Natural killer cell (primary cell): ENCODE data around the gene RFX4. TPM values are rescaled to one million over a fixed set of nuclear protein-coding genes. Genes with fewer than 3 reads are reported as not detected.
A peak's percentile ranks its signal among the peaks of the same experiment; 100 is the strongest.

Experiments
- ATAC-seq, 3 donors: fragments of 150-1000 bp in 2 of 3; fragments of 200-7000 bp in 1 of 3; cut with Tn5 transposase; 1 replicate in 1 of 3; 2 replicates in 2 of 3; pipeline ENCODE4 v1.10.0; 2021; ENCODE audit warnings: mild to moderate bottlenecking in 2 of 3, moderate library complexity in 2 of 3
- DNase-seq, 2 donors: peaks; one replicate each; pipeline versions ENCODE4 v3.0.0 to v3.0.0-alpha.2; 2013 to 2021; ENCODE audit warnings: mixed read lengths in 1 of 2
- H3K27ac ChIP-seq: one replicate; pipeline ENCODE4 v1.5.1; 2013; ENCODE audit warnings: mild to moderate bottlenecking, low read length
- H3K27me3 ChIP-seq: one replicate; pipeline ENCODE4 v1.6.1; 2013; ENCODE audit warnings: low read length; ENCODE audit not compliant: control insufficient read depth, insufficient read depth
- H3K36me3 ChIP-seq: one replicate; pipeline ENCODE4 v1.6.1; 2013; ENCODE audit warnings: low read length; ENCODE audit not compliant: control insufficient read depth, insufficient read depth
- H3K4me1 ChIP-seq: one replicate; pipeline ENCODE4 v1.6.1; 2013; ENCODE audit warnings: low read length; ENCODE audit not compliant: control insufficient read depth, insufficient read depth
- H3K4me3 ChIP-seq: one replicate; pipeline ENCODE4 v1.5.1; 2013; ENCODE audit warnings: low read length
- H3K9me3 ChIP-seq: one replicate; pipeline ENCODE4 v1.6.1; 2013; ENCODE audit warnings: low read length; ENCODE audit not compliant: control insufficient read depth, insufficient read depth
- H3K27ac Mint-ChIP-seq, 2 donors: one replicate each; pipeline ENCODE4 v1.8.0; 2022; ENCODE audit warnings: mild to moderate bottlenecking in 2 of 2, mixed read lengths in 2 of 2, moderate library complexity in 1 of 2
- H3K27me3 Mint-ChIP-seq, 2 donors: one replicate each; pipeline ENCODE4 v1.8.0; 2022; ENCODE audit warnings: low read depth in 2 of 2, mixed read lengths in 2 of 2
- H3K36me3 Mint-ChIP-seq: one replicate; pipeline ENCODE4 v1.8.0; 2022; ENCODE audit warnings: mixed read lengths
- H3K4me1 Mint-ChIP-seq, 2 donors: one replicate each; pipeline ENCODE4 v1.8.0; 2022; ENCODE audit warnings: mixed read lengths in 2 of 2
- H3K4me3 Mint-ChIP-seq: one replicate; pipeline ENCODE4 v1.8.0; 2022; ENCODE audit warnings: mild to moderate bottlenecking, moderate library complexity, mixed read lengths
- H3K9me3 Mint-ChIP-seq, 2 donors: one replicate each; pipeline ENCODE4 v1.8.0; 2022; ENCODE audit warnings: mixed read lengths in 2 of 2
- CTCF ChIP-seq: fragments of 200-600 bp; IDR thresholded peaks from one replicate; pipeline ENCODE4 v1.8.0; 2022; ENCODE audit warnings: antibody characterized with exemption
- WGBS: methylation state at CpG from one replicate; pipeline ENCODE4 v1.1.7; 2013; ENCODE audit warnings: missing lambda C conversion rate; ENCODE audit not compliant: insufficient coverage; 5-methylcytosine and 5-hydroxymethylcytosine counted together
- intact Hi-C: fragments of 100-400 bp; cut with micrococcal nuclease; formaldehyde crosslinking; loops from one replicate; pipeline ENCODE4 v1.14.2; 2022
- total RNA-seq, 4 donors: library from RNA; stranded (reverse); fragments of 120-200 nt in 1 of 4; gene quantifications; one replicate each; pipeline versions ENCODE4 v1.2.3 to v1.2.4, GENCODE V29; 2013 to 2022

RFX4 gene
- total RNA-seq, 3 donors from 2014 or later (not counting 1 experiment from before 2014, with no cell fraction given): not detected

GRCh38 chr12:106696681-106697417 lies 114.0 kb downstream of the RFX4 start:
- H3K27ac Mint-ChIP-seq: no peak overlapping the region
- H3K27me3 Mint-ChIP-seq: peaks cover 0 to 16% of the 10 kb centered on the region in 2 donors
- H3K4me3 ChIP-seq: no peak overlapping the region
- peak in 1 of 3 donors; percentile 42 for ATAC-seq
- no peaks in the 10 kb centered on the region for H3K9me3 ChIP-seq
- no peaks in the 10 kb centered on the region for H3K4me1 Mint-ChIP-seq
- intact Hi-C loops: no loop called here
- TF ChIP-seq CTCF: no peak
- WGBS: 91% methylated on average over 4 of the region's 4 CpGs
- no peaks in the 10 kb centered on the region for H3K4me1 ChIP-seq
- DNase-seq: no peak
- H3K36me3 Mint-ChIP-seq: no peaks in the 10 kb centered on the region
- H3K9me3 Mint-ChIP-seq: peaks cover 2 to 4% of the 10 kb centered on the region in 2 donors
- no peak overlapping the region for H3K4me3 Mint-ChIP-seq
- H3K27me3 ChIP-seq: no peaks in the 10 kb centered on the region
- H3K27ac ChIP-seq: no peak overlapping the region
- no peaks in the 10 kb centered on the region for H3K36me3 ChIP-seq

- Histone ChIP-seq H3K4me3 (no peak overlapping the region), H3K9me3 (peaks cover 4% of the 10 kb centered on the region), H3K36me3 (no peaks in the 10 kb centered on the region), H3K27ac (no peak overlapping the region), H3K4me1 (no peaks in the 10 kb centered on the region), H3K27me3 (no peaks in the 10 kb centered on the region)
- Mint-ChIP-seq H3K27ac (no peak overlapping the region), H3K9me3 (peaks cover 2 to 4% of the 10 kb centered on the region in 2 donors), H3K36me3 (no peaks in the 10 kb centered on the region), H3K4me3 (no peak overlapping the region), H3K27me3 (peaks cover 0 to 7% of the 10 kb centered on the region in 2 donors), H3K4me1 (no peaks in the 10 kb centered on the region)
- 35% methylated on average over 2 of the region's 3 CpGs for WGBS
- ATAC-seq: no peak
- no peak for TF ChIP-seq CTCF
- intact Hi-C loops: no loop called here
- no peak for DNase-seq
These were observed 121.3 kb downstream of the RFX4 start for GRCh38 chr12:106704081-106704480.

- H3K9me3 Mint-ChIP-seq: peaks cover 2 to 4% of the 10 kb centered on the region in 2 donors
These were observed 123.2 kb downstream of the RFX4 start for GRCh38 chr12:106705971-106706370.

More at GRCh38 chr12:106705971-106706370, 123.2 kb downstream of the RFX4 start:
- Histone ChIP-seq H3K36me3 (no peaks in the 10 kb centered on the region), H3K27ac (no peak overlapping the region), H3K27me3 (no peaks in the 10 kb centered on the region), H3K9me3 (peaks cover 4% of the 10 kb centered on the region), H3K4me3 (no peak overlapping the region), H3K4me1 (no peaks in the 10 kb centered on the region)
- Mint-ChIP-seq H3K4me3 (no peak overlapping the region), H3K4me1 (no peaks in the 10 kb centered on the region), H3K27me3 (peaks cover 5 to 9% of the 10 kb centered on the region in 2 donors), H3K36me3 (no peaks in the 10 kb centered on the region), H3K27ac (no peak overlapping the region)
- intact Hi-C loops: no loop called here
- DNase-seq (no peak), ATAC-seq (no peak)
- TF ChIP-seq CTCF: no peak
- WGBS: 87% methylated on average over 4 of the region's 5 CpGs
